ENCODE measurements around the gene PLXNA4. TPM values are rescaled to one million over a fixed set of nuclear protein-coding genes. Genes with fewer than 3 reads are reported as not detected.

PLXNA4 gene
- total and polyA plus RNA-seq, 3 donors from 2014 or later = 3.4 to 5.5 (median 3.8) TPM

DNA sequence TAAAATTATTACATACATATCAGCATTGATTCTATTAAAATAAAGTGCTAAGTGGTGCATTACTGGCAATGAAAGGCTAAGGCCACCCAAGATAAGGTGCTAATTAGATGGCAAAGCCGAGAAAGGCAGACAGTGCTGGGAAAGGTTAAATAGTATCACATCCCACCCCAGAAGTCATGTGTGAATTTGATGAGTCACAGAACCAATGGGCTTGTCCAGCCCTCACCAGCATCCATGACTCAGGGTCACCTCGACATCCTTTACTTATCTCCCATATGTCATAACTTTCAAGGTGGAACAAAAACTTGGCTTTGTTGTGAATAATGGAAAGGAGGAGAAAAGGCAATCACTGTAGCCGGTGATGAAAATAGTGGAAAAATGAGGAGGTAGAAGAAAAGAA is 459.1 kb downstream of the PLXNA4 start:
- no peak for TF ChIP-seq POLR2A (IDR thresholded peaks at IDR 0.05)
- TF ChIP-seq, protein P1, sequence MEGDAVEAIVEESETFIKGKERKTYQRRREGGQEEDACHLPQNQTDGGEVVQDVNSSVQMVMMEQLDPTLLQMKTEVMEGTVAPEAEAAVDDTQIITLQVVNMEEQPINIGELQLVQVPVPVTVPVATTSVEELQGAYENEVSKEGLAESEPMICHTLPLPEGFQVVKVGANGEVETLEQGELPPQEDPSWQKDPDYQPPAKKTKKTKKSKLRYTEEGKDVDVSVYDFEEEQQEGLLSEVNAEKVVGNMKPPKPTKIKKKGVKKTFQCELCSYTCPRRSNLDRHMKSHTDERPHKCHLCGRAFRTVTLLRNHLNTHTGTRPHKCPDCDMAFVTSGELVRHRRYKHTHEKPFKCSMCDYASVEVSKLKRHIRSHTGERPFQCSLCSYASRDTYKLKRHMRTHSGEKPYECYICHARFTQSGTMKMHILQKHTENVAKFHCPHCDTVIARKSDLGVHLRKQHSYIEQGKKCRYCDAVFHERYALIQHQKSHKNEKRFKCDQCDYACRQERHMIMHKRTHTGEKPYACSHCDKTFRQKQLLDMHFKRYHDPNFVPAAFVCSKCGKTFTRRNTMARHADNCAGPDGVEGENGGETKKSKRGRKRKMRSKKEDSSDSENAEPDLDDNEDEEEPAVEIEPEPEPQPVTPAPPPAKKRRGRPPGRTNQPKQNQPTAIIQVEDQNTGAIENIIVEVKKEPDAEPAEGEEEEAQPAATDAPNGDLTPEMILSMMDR (IDR thresholded peaks at IDR 0.05) = no peak
- Histone ChIP-seq H3K27me3 (no peaks in the 10 kb centered on the region), H3K27ac (no peak overlapping the region), H3K4me3 (no peak overlapping the region), H3K9me3 (no peaks in the 10 kb centered on the region), H3K4me1 (no peaks in the 10 kb centered on the region), H3K36me3 (ENCODE audit: low read depth, missing control alignments) (no peaks in the 10 kb centered on the region)
- 81% methylated on average over 3 of the region's 3 CpGs for WGBS, 2 donors
- DNase-seq = no peak
- intact Hi-C loops (cut with DNase I; ENCODE audit: low total_unique reads) = no loop called here

DNA sequence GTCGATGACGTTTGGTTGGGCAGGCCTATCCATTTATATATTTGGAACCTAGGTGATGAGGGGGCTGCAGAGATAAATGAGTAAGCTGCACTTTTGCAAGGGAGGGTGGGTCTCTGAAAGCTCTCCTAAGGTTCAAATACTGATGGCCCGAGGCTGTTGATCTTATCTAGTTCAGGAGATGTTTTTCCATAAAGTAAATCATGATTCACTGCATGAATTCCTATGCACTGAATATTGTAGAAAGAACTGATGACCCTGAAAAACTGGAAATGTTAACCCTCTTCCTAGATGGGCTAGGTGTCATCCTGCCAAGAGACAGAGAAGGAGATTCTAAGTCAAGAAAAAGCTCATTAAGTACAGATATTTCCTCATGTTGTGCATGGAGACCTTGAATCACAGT is 459.9 kb downstream of the PLXNA4 start:
- no peak for TF ChIP-seq POLR2A (IDR thresholded peaks at IDR 0.05)
- TF ChIP-seq, protein P1 (IDR thresholded peaks at IDR 0.05) = no peak
- intact Hi-C loops (cut with DNase I; ENCODE audit: low total_unique reads) = no loop called here
- H3K36me3 ChIP-seq (ENCODE audit: low read depth, missing control alignments) = no peaks in the 10 kb centered on the region
- no peak for DNase-seq
- H3K9me3 ChIP-seq = no peaks in the 10 kb centered on the region
- no peaks in the 10 kb centered on the region for H3K4me1 ChIP-seq
- no peaks in the 10 kb centered on the region for H3K27me3 ChIP-seq
- H3K27ac ChIP-seq = no peak overlapping the region
- H3K4me3 ChIP-seq = no peak overlapping the region
- 59 to 70% methylated on average over 3 of the region's 3 CpGs for WGBS, 2 donors

DNA sequence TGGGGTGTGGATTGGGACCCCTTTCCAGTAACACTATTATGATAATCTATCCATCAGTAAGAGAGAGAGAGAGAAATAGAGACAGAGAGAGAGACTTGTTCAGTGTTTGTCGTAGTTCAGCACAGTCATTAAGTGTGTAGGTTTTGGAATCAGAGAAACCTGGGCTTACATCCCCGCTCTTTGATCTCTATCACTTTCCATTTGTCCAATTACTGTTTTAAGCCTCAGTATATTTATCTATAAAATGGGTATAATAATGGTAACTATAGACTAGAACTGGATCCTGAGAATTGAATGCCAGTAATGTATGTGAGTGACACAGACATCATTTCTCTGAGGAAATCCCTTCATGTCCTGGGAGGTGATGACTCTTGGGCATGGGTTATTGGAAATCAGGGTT is 460.5 kb downstream of the PLXNA4 start:
- intact Hi-C loops (cut with DNase I; ENCODE audit: low total_unique reads) = no loop called here
- no peak for DNase-seq
- Histone ChIP-seq H3K4me1 (no peaks in the 10 kb centered on the region), H3K9me3 (no peaks in the 10 kb centered on the region), H3K4me3 (no peak overlapping the region), H3K27ac (no peak overlapping the region), H3K36me3 (ENCODE audit: low read depth, missing control alignments) (no peaks in the 10 kb centered on the region), H3K27me3 (no peaks in the 10 kb centered on the region)
- TF ChIP-seq POLR2A (IDR thresholded peaks at IDR 0.05) = no peak
- TF ChIP-seq, protein P1 (IDR thresholded peaks at IDR 0.05) = no peak
- WGBS, 2 donors = 96 to 100% methylated on average over 2 of the region's 2 CpGs

DNA sequence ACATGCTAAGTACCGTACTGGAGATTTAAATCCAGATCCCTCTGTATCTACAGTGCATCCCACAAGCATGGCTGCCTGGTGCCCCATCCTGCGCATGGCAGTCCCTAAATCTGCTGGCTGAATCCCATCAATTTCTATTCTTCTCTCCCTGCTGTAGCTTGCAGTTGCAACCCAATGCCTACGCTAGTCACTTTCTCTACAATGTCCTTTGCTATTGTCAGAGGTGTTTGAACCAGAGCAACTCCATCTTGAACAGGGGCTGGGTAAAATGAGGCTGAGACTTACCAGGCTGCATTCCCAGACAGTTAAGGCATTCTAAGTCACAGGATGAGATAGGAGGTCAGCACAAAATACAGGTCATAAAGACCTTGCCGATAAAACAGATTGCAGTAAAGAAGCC is 461.2 kb downstream of the PLXNA4 start:
- Histone ChIP-seq H3K4me3 (no peak overlapping the region), H3K27me3 (no peaks in the 10 kb centered on the region), H3K9me3 (no peaks in the 10 kb centered on the region), H3K4me1 (no peaks in the 10 kb centered on the region), H3K36me3 (ENCODE audit: low read depth, missing control alignments) (no peaks in the 10 kb centered on the region), H3K27ac (no peak overlapping the region)
- no peak for DNase-seq
- intact Hi-C loops (cut with DNase I; ENCODE audit: low total_unique reads) = no loop called here
- TF ChIP-seq, protein P1 (IDR thresholded peaks at IDR 0.05) = no peak
- TF ChIP-seq POLR2A (IDR thresholded peaks at IDR 0.05) = no peak
- 85 to 88% methylated on average over 4 of the region's 4 CpGs for WGBS, 2 donors

DNA sequence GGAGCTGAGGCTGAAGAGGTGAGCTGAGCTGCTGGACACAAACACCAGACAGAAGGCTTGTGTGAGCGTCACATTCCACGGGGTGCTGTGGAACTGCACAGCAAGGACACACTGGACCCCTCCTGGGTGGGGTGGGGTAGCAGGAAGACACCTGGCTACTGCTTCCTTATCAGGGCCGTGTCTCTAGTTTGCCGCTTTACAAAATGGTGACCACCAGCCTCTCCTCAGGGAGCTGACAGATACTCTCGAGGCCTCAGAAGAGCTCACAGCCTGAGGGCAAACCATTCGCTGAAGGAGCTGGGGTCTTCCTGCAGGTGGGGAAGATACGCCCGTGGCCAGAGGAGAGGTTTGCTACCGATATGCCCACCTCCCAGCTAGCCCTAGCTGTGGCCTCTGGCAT is 461.9 kb downstream of the PLXNA4 start:
- intact Hi-C loops (cut with DNase I; ENCODE audit: low total_unique reads) = no loop called here
- no peak for DNase-seq
- TF ChIP-seq POLR2A (IDR thresholded peaks at IDR 0.05) = no peak
- TF ChIP-seq, protein P1 (IDR thresholded peaks at IDR 0.05) = no peak
- Histone ChIP-seq H3K4me1 (no peaks in the 10 kb centered on the region), H3K4me3 (no peak overlapping the region), H3K36me3 (ENCODE audit: low read depth, missing control alignments) (no peaks in the 10 kb centered on the region), H3K27me3 (no peaks in the 10 kb centered on the region), H3K9me3 (no peaks in the 10 kb centered on the region), H3K27ac (no peak overlapping the region)
- WGBS, 2 donors = 93 to 98% methylated on average over 5 to 9 of the region's 9 CpGs
